GM10847 (cell line): ENCODE measurements around the gene CCDC59.
A peak's percentile ranks its signal among the peaks of the same experiment; 100 is the strongest.

Source experiments
- POLR2A ChIP-seq: IDR thresholded peaks from 2 replicates; pipeline ENCODE4 v1.6.1; 2011; ENCODE audit not compliant: insufficient read length; ENCODE audit errors: extremely low read depth

CCDC59 gene

GRCh38 chr12:82358200-82359114 is at the start of gene CCDC59, which contains the start of gene METTL25:
Gene CCDC59, minus strand, starts transcription at chr12:82358387. Its CDS starts 11 bp downstream, at chr12:82358376.
Gene METTL25, plus strand, starts transcription at chr12:82358529. Its CDS starts 37 bp downstream, at chr12:82358566.
- peak; percentile 78 for TF ChIP-seq POLR2A

GRCh38 chr12:82407481-82407880 is 49.3 kb upstream of the CCDC59 start:
- no peak for TF ChIP-seq POLR2A

GRCh38 chr12:82406651-82407050 is 48.5 kb upstream of the CCDC59 start:
- no peak for TF ChIP-seq POLR2A

- TF ChIP-seq POLR2A, result no peak
Measured at GRCh38 chr12:82400819-82401218, 42.6 kb upstream of the CCDC59 start.

GRCh38 chr12:82398879-82399278 is 40.7 kb upstream of the CCDC59 start:
- no peak for TF ChIP-seq POLR2A

GRCh38 chr12:82383930-82384552 is 25.9 kb upstream of the CCDC59 start:
- no peak for TF ChIP-seq POLR2A

- no peak for TF ChIP-seq POLR2A
Measured at GRCh38 chr12:82378997-82379396, 20.8 kb upstream of the CCDC59 start.

- TF ChIP-seq POLR2A, result no peak
Measured at GRCh38 chr12:82375201-82375600, 17.0 kb upstream of the CCDC59 start.

GRCh38 chr12:82366197-82366596 is 8.0 kb upstream of the CCDC59 start:
- no peak for TF ChIP-seq POLR2A

- TF ChIP-seq POLR2A, result no peak
Measured at GRCh38 chr12:82363990-82364389, 5.8 kb upstream of the CCDC59 start.

- TF ChIP-seq POLR2A, result no peak
Measured at GRCh38 chr12:82361461-82361915, 3.3 kb upstream of the CCDC59 start.

- TF ChIP-seq POLR2A, result no peak
Measured at GRCh38 chr12:82359115-82359478, 910 bp upstream of the CCDC59 start.

GRCh38 chr12:82357845-82358199 is 365 bp downstream of the CCDC59 start:
- TF ChIP-seq POLR2A, result no peak

- TF ChIP-seq POLR2A, result no peak
Measured at GRCh38 chr12:82357340-82357739, 847 bp downstream of the CCDC59 start.

- TF ChIP-seq POLR2A, result no peak
Measured at GRCh38 chr12:82351390-82351789, 6.8 kb downstream of the CCDC59 start.

- TF ChIP-seq POLR2A, result no peak
Measured at GRCh38 chr12:82350161-82350560, 8.0 kb downstream of the CCDC59 start.
